HG02763 (cell line): Measurements from ENCODE around the gene CDKL1.
"Not testable (repeated sequence)": the region's sequence is repeated elsewhere in the genome, so short reads cannot be mapped to it uniquely, and the experiment has no call there.

ENCODE experiments used
- ATAC-seq: cut with Tn5 transposase; IDR thresholded peaks from one replicate; pipeline ENCODE4 v1.9.1; 2021; ENCODE audit warnings: mild to moderate bottlenecking, moderate library complexity; ENCODE audit not compliant: unreplicated experiment

Gene CDKL1

GRCh38 chr14:50388256-50388931, 8.3 kb downstream of the CDKL1 start:
- ATAC-seq, result no peak

GRCh38 chr14:50387548-50387947, 9.1 kb downstream of the CDKL1 start:
- ATAC-seq, result no peak

- ATAC-seq, result no peak
Measured at GRCh38 chr14:50383618-50384225, 13.0 kb downstream of the CDKL1 start.

- no peak for ATAC-seq
Measured at GRCh38 chr14:50381823-50382287, 14.8 kb downstream of the CDKL1 start.

GRCh38 chr14:50381008-50381407, 15.7 kb downstream of the CDKL1 start:
- ATAC-seq, result no peak

- no peak for ATAC-seq
Measured at GRCh38 chr14:50380455-50380854, 16.2 kb downstream of the CDKL1 start.

- ATAC-seq, result no peak
Measured at GRCh38 chr14:50379563-50379962, 17.1 kb downstream of the CDKL1 start.

GRCh38 chr14:50377550-50378085, 19.1 kb downstream of the CDKL1 start:
- ATAC-seq, result no peak

- no peak for ATAC-seq
Measured at GRCh38 chr14:50375760-50376159, 20.9 kb downstream of the CDKL1 start.

GRCh38 chr14:50373959-50374358, 22.7 kb downstream of the CDKL1 start:
- no peak for ATAC-seq

- ATAC-seq, result no peak
Measured at GRCh38 chr14:50371546-50371945, 25.1 kb downstream of the CDKL1 start.

GRCh38 chr14:50366589-50366988, 30.1 kb downstream of the CDKL1 start:
- ATAC-seq, result no peak

GRCh38 chr14:50366115-50366514, 30.6 kb downstream of the CDKL1 start:
- ATAC-seq, result no peak

GRCh38 chr14:50365572-50365971, 31.1 kb downstream of the CDKL1 start:
- not testable (repeated sequence) for ATAC-seq

GRCh38 chr14:50364792-50365191, 31.9 kb downstream of the CDKL1 start:
- no peak for ATAC-seq

- ATAC-seq, result peak; percentile 97
Measured at GRCh38 chr14:50363714-50364111, 33.0 kb downstream of the CDKL1 start.

- peak; percentile 4 for ATAC-seq
Measured at GRCh38 chr14:50362764-50363713, 33.6 kb downstream of the CDKL1 start.

GRCh38 chr14:50361473-50362403, 34.9 kb downstream of the CDKL1 start:
- not testable (repeated sequence) for ATAC-seq

- no peak for ATAC-seq
Measured at GRCh38 chr14:50360851-50361250, 35.8 kb downstream of the CDKL1 start.

- ATAC-seq, result no peak
Measured at GRCh38 chr14:50360093-50360492, 36.6 kb downstream of the CDKL1 start.
